Iris pigment epithelial cell (primary cell): ENCODE data around the gene TGM2.

Experiments
- DNase-seq: peaks from one replicate; pipeline ENCODE4 v3.0.0-alpha.2; 2011; ENCODE audit warnings: low read depth

TGM2 gene

GRCh38 chr20:38165089-38165965 lies at the start of gene TGM2:
Gene TGM2 (minus strand): TSS chr20:38165270. CDS start chr20:38165198, 72 bp downstream.
- peak; percentile 74 for DNase-seq

GRCh38 chr20:38214256-38215193 lies 49.5 kb upstream of the TGM2 start:
- DNase-seq, result no peak

- no peak for DNase-seq
Measured at GRCh38 chr20:38213607-38213940, 48.5 kb upstream of the TGM2 start.

- DNase-seq, result no peak
Measured at GRCh38 chr20:38212806-38213606, 47.9 kb upstream of the TGM2 start.

- DNase-seq, result no peak
Measured at GRCh38 chr20:38211200-38212097, 46.4 kb upstream of the TGM2 start.

- DNase-seq, result no peak
Measured at GRCh38 chr20:38210741-38211140, 45.7 kb upstream of the TGM2 start.

- DNase-seq, result no peak
Measured at GRCh38 chr20:38209736-38210405, 44.8 kb upstream of the TGM2 start.

- DNase-seq, result no peak
Measured at GRCh38 chr20:38209054-38209675, 44.1 kb upstream of the TGM2 start.

- DNase-seq, result no peak
Measured at GRCh38 chr20:38208523-38208922, 43.5 kb upstream of the TGM2 start.

GRCh38 chr20:38208088-38208487 lies 43.0 kb upstream of the TGM2 start:
- no peak for DNase-seq

GRCh38 chr20:38207621-38208020 lies 42.6 kb upstream of the TGM2 start:
- DNase-seq, result no peak

GRCh38 chr20:38205001-38205400 lies 39.9 kb upstream of the TGM2 start:
- DNase-seq, result no peak

- no peak for DNase-seq
Measured at GRCh38 chr20:38203981-38204357, 38.9 kb upstream of the TGM2 start.

- DNase-seq, result no peak
Measured at GRCh38 chr20:38203337-38203980, 38.4 kb upstream of the TGM2 start.

GRCh38 chr20:38202982-38203293 lies 37.9 kb upstream of the TGM2 start:
- no peak for DNase-seq

- DNase-seq, result no peak
Measured at GRCh38 chr20:38202153-38202981, 37.3 kb upstream of the TGM2 start.

GRCh38 chr20:38201356-38201755 lies 36.3 kb upstream of the TGM2 start:
- DNase-seq, result peak; percentile 90

GRCh38 chr20:38200646-38201045 lies 35.6 kb upstream of the TGM2 start:
- no peak for DNase-seq
